Fibroblast of skin of left biceps (primary cell): Measurements from ENCODE around the gene RGS9.

Source experiments
- DNase-seq, 2 experiments: peaks; one replicate each; pipeline ENCODE4 v3.0.0-alpha.2; 2013; ENCODE audit warnings: low read depth in 2 of 2

Gene RGS9

GRCh38 chr17:65259281-65259680 lies 122.1 kb downstream of the RGS9 start:
- no peak for DNase-seq

- DNase-seq, result no peak
Measured at GRCh38 chr17:65259696-65260485, 122.7 kb downstream of the RGS9 start.

- no peak for DNase-seq
Measured at GRCh38 chr17:65260626-65261025, 123.5 kb downstream of the RGS9 start.

GRCh38 chr17:65261152-65261551 lies 124.0 kb downstream of the RGS9 start:
- DNase-seq, result no peak

GRCh38 chr17:65261682-65262636 lies 124.8 kb downstream of the RGS9 start:
- no peak for DNase-seq

- no peak for DNase-seq
Measured at GRCh38 chr17:65265276-65265675, 128.1 kb downstream of the RGS9 start.

- no peak for DNase-seq
Measured at GRCh38 chr17:65268832-65269231, 131.7 kb downstream of the RGS9 start.

GRCh38 chr17:65270499-65271253 lies 133.5 kb downstream of the RGS9 start:
- DNase-seq, result no peak

GRCh38 chr17:65271296-65271695 lies 134.1 kb downstream of the RGS9 start:
- no peak for DNase-seq
